Fibroblast of pulmonary artery (primary cell): ENCODE data around the gene FOXK2.

Experiments used
- DNase-seq: peaks from one replicate; pipeline ENCODE4 v3.0.0-alpha.2; 2010; ENCODE audit warnings: low read depth
- H3K4me3 ChIP-seq: replicated peaks from 2 replicates; pipeline ENCODE4 v1.5.1; 2011; ENCODE audit warnings: low read depth, mild to moderate bottlenecking, control low read depth, low read length, moderate library complexity
- CTCF ChIP-seq: IDR thresholded peaks from 2 replicates; pipeline ENCODE4 v1.5.1; 2011; ENCODE audit warnings: mild to moderate bottlenecking, control low read depth, low read length, inconsistent platforms; ENCODE audit errors: missing control alignments

FOXK2 gene

GRCh38 chr17:82649501-82650261 lies 130.1 kb downstream of the FOXK2 start:
- no peak for DNase-seq
- H3K4me3 ChIP-seq = no peak overlapping the region
- TF ChIP-seq CTCF = no peak

GRCh38 chr17:82650723-82651122 lies 131.2 kb downstream of the FOXK2 start:
- DNase-seq = no peak
- no peak overlapping the region for H3K4me3 ChIP-seq
- TF ChIP-seq CTCF = no peak

- TF ChIP-seq CTCF = no peak
- H3K4me3 ChIP-seq = no peak overlapping the region
- no peak for DNase-seq
Measured at GRCh38 chr17:82653651-82654528, 134.4 kb downstream of the FOXK2 start.
